ENCODE data around the gene KLF11. TPM values are rescaled to one million over a fixed set of nuclear protein-coding genes. Genes with fewer than 3 reads are reported as not detected.

The KLF11 gene
- total and polyA plus RNA-seq, 2 of the 8 experiments (the other 6 are each of a cell fraction or from before 2014, with no cell fraction given) = 6.4 to 10.1 TPM

DNA sequence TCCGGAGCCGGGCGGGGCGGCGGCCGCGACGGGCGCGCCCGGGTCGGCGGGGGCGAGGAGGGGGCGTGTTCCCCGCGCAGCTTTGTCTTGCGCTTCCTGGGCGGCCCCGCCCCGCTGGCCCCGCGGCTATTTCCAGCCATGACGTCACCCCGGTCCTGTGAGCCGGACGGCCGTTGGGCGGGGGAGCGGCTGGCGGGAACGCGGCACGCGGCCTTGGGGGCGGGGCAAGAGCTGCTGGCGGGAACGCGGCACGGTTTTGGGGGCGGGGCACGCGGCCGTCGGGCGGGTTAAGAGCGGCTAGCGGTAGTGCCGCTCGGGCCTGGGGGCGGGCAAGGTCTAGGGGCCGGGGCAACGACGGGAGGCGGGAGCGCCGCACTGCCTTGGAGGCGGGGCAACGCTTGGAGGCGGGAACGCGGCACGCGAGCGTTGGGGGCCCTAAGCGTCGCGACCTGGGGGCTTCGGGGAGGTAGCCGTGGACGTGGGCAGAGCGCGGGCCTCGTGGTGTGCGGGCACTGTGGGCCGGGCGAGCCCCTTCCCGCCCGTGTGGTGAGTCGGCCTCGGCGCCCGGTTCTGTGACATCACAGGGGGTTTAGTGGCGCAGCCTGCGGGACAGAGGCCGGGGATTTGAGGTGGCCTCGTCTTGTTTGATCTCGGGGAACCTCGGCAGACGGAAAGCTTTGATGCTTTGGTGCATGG lies 704 bp downstream of the KLF11 start (continued):
- TF ChIP-seq, protein P1, sequence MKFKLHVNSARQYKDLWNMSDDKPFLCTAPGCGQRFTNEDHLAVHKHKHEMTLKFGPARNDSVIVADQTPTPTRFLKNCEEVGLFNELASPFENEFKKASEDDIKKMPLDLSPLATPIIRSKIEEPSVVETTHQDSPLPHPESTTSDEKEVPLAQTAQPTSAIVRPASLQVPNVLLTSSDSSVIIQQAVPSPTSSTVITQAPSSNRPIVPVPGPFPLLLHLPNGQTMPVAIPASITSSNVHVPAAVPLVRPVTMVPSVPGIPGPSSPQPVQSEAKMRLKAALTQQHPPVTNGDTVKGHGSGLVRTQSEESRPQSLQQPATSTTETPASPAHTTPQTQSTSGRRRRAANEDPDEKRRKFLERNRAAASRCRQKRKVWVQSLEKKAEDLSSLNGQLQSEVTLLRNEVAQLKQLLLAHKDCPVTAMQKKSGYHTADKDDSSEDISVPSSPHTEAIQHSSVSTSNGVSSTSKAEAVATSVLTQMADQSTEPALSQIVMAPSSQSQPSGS (IDR thresholded peaks at IDR 0.05; ENCODE audit: low read length) = peak; percentile 86; the same call in 1 of the 2 replicates
- TF ChIP-seq BCL11A (IDR thresholded peaks at IDR 0.05; ENCODE audit: low read depth in 2 of 2, low read length in 2 of 2) = no peak
- TF ChIP-seq GABPA (IDR thresholded peaks at IDR 0.05; ENCODE audit: borderline replicate concordance, insufficient read depth, low read length) = no peak
- TF ChIP-seq HDAC6 (IDR thresholded peaks at IDR 0.05; ENCODE audit: low read depth, low read length) = no peak
- no peak for TF ChIP-seq SRF (IDR thresholded peaks at IDR 0.05; ENCODE audit: low read depth, low read length)
- TF ChIP-seq CHD1 (IDR thresholded peaks at IDR 0.05; ENCODE audit: low read depth, low read length) = no peak
- no peak for TF ChIP-seq SP1 (IDR thresholded peaks at IDR 0.05; ENCODE audit: low read depth, low read length)
- TF ChIP-seq, protein P2, sequence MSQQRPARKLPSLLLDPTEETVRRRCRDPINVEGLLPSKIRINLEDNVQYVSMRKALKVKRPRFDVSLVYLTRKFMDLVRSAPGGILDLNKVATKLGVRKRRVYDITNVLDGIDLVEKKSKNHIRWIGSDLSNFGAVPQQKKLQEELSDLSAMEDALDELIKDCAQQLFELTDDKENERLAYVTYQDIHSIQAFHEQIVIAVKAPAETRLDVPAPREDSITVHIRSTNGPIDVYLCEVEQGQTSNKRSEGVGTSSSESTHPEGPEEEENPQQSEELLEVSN (IDR thresholded peaks at IDR 0.05) = peak; percentile 99
